ENCODE results near the gene RPS24.

The RPS24 gene

DNA sequence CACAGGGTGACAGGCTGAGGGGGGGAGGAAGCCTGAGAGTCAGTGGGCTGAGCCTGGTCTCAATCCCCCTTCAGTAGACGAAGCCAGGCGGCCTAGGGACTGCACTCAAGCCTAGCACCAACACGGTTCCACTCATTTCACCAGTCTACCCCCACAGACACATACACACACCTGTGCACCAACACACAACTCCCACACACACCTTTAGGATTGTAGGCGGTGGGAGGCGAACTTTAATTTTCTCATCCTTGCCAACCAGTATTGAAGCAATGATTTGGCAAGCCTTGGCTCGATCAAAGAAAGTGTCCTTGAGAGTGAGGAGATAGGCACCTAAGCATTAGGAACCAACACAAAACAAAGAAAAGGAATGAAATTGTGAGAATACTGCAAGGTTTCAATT, 24.0 kb upstream of the RPS24 start:
- TF ChIP-seq, protein P1, sequence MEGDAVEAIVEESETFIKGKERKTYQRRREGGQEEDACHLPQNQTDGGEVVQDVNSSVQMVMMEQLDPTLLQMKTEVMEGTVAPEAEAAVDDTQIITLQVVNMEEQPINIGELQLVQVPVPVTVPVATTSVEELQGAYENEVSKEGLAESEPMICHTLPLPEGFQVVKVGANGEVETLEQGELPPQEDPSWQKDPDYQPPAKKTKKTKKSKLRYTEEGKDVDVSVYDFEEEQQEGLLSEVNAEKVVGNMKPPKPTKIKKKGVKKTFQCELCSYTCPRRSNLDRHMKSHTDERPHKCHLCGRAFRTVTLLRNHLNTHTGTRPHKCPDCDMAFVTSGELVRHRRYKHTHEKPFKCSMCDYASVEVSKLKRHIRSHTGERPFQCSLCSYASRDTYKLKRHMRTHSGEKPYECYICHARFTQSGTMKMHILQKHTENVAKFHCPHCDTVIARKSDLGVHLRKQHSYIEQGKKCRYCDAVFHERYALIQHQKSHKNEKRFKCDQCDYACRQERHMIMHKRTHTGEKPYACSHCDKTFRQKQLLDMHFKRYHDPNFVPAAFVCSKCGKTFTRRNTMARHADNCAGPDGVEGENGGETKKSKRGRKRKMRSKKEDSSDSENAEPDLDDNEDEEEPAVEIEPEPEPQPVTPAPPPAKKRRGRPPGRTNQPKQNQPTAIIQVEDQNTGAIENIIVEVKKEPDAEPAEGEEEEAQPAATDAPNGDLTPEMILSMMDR (IDR thresholded peaks at IDR 0.05; ENCODE audit: low read depth, low read length): no peak
- no peak for DNase-seq
- Histone ChIP-seq H3K4me3 (ENCODE audit: low read depth, low read length) (no peak overlapping the region), H3K9me3 (no peaks in the 10 kb centered on the region), H3K36me3 (peaks cover 83% of the 10 kb centered on the region), H3K4me1 (no peaks in the 10 kb centered on the region), H3K27me3 (no peaks in the 10 kb centered on the region)

DNA sequence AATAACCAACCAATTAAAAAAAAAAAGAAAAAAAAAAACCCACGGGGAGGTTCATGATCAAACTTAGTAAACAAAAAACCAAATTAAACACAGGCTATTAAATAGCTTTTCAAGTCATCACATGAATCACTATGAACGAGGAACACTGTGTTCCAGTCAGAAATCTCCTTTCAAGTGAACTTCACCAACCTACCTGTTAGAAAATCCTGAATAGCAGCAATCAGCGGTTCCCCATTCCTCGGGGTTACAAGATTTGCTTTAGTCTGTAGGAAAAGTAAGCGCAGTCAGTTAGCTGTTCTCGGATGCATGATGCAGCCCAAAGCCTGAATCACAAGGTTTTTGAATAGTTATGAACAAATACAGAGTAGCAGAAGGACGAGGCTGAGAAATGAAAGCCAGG, 23.4 kb upstream of the RPS24 start:
- Histone ChIP-seq H3K4me3 (ENCODE audit: low read depth, low read length) (no peak overlapping the region), H3K36me3 (peaks cover 83% of the 10 kb centered on the region), H3K4me1 (no peaks in the 10 kb centered on the region), H3K27me3 (no peaks in the 10 kb centered on the region), H3K9me3 (no peaks in the 10 kb centered on the region)
- no peak for DNase-seq
- TF ChIP-seq, protein P1 (IDR thresholded peaks at IDR 0.05; ENCODE audit: low read depth, low read length): no peak

DNA sequence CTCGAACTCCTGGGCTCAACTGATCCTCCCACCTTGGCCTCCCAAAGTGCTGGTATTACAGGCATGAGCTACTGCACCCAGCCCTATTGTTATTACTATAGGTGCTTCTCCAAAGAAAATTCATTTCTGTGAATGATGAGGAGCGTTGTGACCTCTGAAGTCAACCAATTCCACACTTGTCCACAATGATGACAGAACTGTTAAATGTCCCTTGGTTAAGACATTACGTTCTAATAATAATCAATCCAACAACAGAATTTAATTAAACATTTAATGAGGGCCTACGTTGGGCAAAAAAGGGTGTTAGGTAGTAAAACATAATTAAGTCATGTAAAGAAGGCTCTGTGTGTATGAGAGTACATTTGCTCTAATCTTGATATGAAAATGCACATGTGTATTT, 22.6 kb upstream of the RPS24 start:
- TF ChIP-seq, protein P1 (IDR thresholded peaks at IDR 0.05; ENCODE audit: low read depth, low read length): no peak
- no peak for DNase-seq
- Histone ChIP-seq H3K9me3 (no peaks in the 10 kb centered on the region), H3K4me3 (ENCODE audit: low read depth, low read length) (no peak overlapping the region), H3K4me1 (no peaks in the 10 kb centered on the region), H3K36me3 (peaks cover 84% of the 10 kb centered on the region), H3K27me3 (no peaks in the 10 kb centered on the region)

DNA sequence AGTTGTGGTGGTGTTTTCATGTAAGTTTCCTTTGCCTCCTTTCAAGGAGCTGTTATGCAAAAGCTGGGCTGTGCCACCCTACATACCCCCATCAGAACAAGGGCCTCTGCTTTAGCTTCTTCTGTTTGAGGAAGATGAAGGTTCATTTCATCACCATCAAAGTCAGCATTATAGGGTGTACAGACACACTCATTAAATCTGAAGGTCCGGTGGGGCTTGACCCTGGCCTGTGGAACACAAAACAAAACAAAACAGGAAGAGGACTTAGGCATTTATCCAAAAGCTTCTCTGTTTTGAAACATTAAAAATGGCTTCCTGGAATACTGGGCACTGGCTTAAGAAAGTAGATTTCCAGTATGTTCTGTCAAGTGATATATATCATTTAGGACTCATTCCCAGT, 20.1 kb upstream of the RPS24 start:
- no peak for DNase-seq
- H3K36me3 ChIP-seq: peaks cover 82% of the 10 kb centered on the region
- no peaks in the 10 kb centered on the region for H3K27me3 ChIP-seq
- TF ChIP-seq, protein P1 (IDR thresholded peaks at IDR 0.05; ENCODE audit: low read depth, low read length): no peak
- no peak overlapping the region for H3K4me3 ChIP-seq (ENCODE audit: low read depth, low read length)
- H3K4me1 ChIP-seq: no peaks in the 10 kb centered on the region
- H3K9me3 ChIP-seq: no peaks in the 10 kb centered on the region

DNA sequence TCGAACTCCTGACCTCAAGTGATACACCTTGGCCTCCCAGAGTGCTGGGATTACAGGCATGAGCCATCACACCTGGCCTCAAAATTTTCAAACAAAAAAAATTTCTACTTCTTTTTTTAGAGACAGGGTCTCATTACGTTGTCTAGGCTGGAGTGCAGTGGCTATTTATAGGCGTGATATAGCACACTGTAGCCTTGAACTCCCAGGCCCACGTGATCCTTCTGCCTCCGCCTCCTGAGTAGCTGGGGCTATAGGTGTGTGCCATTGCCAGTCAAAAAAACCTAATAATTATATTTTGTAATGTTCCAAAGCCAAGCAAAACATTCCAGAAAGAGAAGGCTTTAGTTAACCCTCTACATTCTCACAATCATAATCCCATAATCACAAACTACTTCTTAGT, 18.1 kb upstream of the RPS24 start:
- H3K4me3 ChIP-seq (ENCODE audit: low read depth, low read length): no peak overlapping the region
- peaks cover 84% of the 10 kb centered on the region for H3K36me3 ChIP-seq
- TF ChIP-seq, protein P1 (IDR thresholded peaks at IDR 0.05; ENCODE audit: low read depth, low read length): no peak
- H3K27me3 ChIP-seq: no peaks in the 10 kb centered on the region
- H3K4me1 ChIP-seq: no peaks in the 10 kb centered on the region
- H3K9me3 ChIP-seq: no peaks in the 10 kb centered on the region
- DNase-seq: no peak

DNA sequence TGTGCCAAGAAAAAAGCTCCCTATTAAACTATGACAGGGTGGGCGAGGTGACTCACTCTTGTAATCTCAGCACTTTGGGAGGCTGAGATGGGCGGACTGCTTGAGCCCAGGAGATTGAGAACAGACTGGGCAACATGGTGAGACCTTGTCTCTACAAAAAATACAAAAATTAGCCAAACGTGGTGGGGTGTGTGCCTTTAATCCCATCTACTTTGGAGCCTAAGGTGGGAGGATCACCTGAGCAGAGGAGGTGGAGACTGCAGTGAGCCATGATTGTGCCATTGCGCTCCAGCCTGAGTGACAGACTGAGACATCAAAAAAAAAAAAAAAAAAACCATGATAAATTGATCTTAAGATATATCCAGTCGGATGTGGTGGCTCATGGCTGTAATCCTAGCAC, 15.8 kb upstream of the RPS24 start:
- no peaks in the 10 kb centered on the region for H3K27me3 ChIP-seq
- peaks cover 84% of the 10 kb centered on the region for H3K36me3 ChIP-seq
- no peaks in the 10 kb centered on the region for H3K4me1 ChIP-seq
- no peak for DNase-seq
- TF ChIP-seq, protein P1 (IDR thresholded peaks at IDR 0.05; ENCODE audit: low read depth, low read length): no peak
- no peak overlapping the region for H3K4me3 ChIP-seq (ENCODE audit: low read depth, low read length)
- H3K9me3 ChIP-seq: no peaks in the 10 kb centered on the region
